HEK293T (cell line): ENCODE results near the gene RNF123.
"Not testable (repeated sequence)": the region's sequence is repeated elsewhere in the genome, so short reads cannot be mapped to it uniquely, and the experiment has no call there.

Experiments
- CTCF ChIA-PET: fragments of 350-600 bp; formaldehyde crosslinking; extraction: SDS; loops from one replicate; lab custom pipeline; 2021; ENCODE audit warnings: antibody characterized with exemption, inconsistent platforms; lab: Yijun Ruan, JAX
- POLR2A ChIA-PET: fragments of 350-600 bp; formaldehyde crosslinking; extraction: SDS; loops from one replicate; lab custom pipeline; 2020; ENCODE audit warnings: antibody characterized with exemption, inconsistent platforms; lab: Yijun Ruan, JAX
- DNase-seq: peaks from one replicate; pipeline ENCODE4 v3.0.0; 2012; ENCODE audit warnings: mixed read lengths; ENCODE audit errors: extremely low spot score
- ARNT ChIP-seq: fragments of 450-650 bp; IDR thresholded peaks from 2 replicates; pipeline ENCODE4 v1.6.1; 2017; ENCODE audit warnings: mild to moderate bottlenecking
- BHLHE40 ChIP-seq: fragments of 450-650 bp; IDR thresholded peaks from 2 replicates; pipeline ENCODE4 v1.6.1; 2016; ENCODE audit warnings: mild to moderate bottlenecking, moderate library complexity, borderline replicate concordance
- CTBP1 ChIP-seq: fragments of 450-650 bp; IDR thresholded peaks from 2 replicates; pipeline ENCODE4 v1.6.1; 2016; ENCODE audit warnings: borderline replicate concordance
- ELF4 ChIP-seq: fragments of 450-650 bp; IDR thresholded peaks from 2 replicates; pipeline ENCODE4 v1.6.1; 2017; ENCODE audit warnings: antibody characterized with exemption
- FOXA1 ChIP-seq: fragments of 450-650 bp; IDR thresholded peaks from 2 replicates; pipeline ENCODE4 v1.6.1; 2016; ENCODE audit warnings: mild to moderate bottlenecking
- FOXK2 ChIP-seq: fragments of 450-650 bp; IDR thresholded peaks from 2 replicates; pipeline ENCODE4 v1.6.1; 2016; ENCODE audit warnings: mild to moderate bottlenecking
- FOXM1 ChIP-seq: fragments of 450-650 bp; IDR thresholded peaks from 2 replicates; pipeline ENCODE4 v1.6.1; 2017; ENCODE audit warnings: mild to moderate bottlenecking, borderline replicate concordance
- HDGF ChIP-seq: fragments of 450-650 bp; IDR thresholded peaks from 2 replicates; pipeline ENCODE4 v1.6.1; 2017; ENCODE audit warnings: antibody characterized with exemption, borderline replicate concordance
- L3MBTL2 ChIP-seq: fragments of 450-650 bp; conservative IDR thresholded peaks from 2 replicates; pipeline ENCODE4 v1.6.1; 2016; ENCODE audit warnings: mild to moderate bottlenecking
- LEF1 ChIP-seq: fragments of 450-650 bp; IDR thresholded peaks from 2 replicates; pipeline ENCODE4 v1.6.1; 2017; ENCODE audit warnings: mild to moderate bottlenecking, borderline replicate concordance
- NFRKB ChIP-seq: fragments of 450-650 bp; IDR thresholded peaks from 2 replicates; pipeline ENCODE4 v1.6.1; 2016; ENCODE audit warnings: mild to moderate bottlenecking, moderate library complexity
- SP1 ChIP-seq: fragments of 450-650 bp; IDR thresholded peaks from 2 replicates; pipeline ENCODE4 v1.6.1; 2017
- SUZ12 ChIP-seq: fragments of 450-650 bp; IDR thresholded peaks from 2 replicates; pipeline ENCODE4 v1.6.1; 2016; ENCODE audit warnings: mild to moderate bottlenecking
- TARDBP ChIP-seq: fragments of 450-650 bp; IDR thresholded peaks from 2 replicates; pipeline ENCODE4 v1.6.1; 2016
- ZNF384 ChIP-seq: fragments of 450-650 bp; IDR thresholded peaks from 2 replicates; pipeline ENCODE4 v1.6.1; 2016
- TF ChIP-seq, protein P1 (sequence below): fragments of 450-650 bp; IDR thresholded peaks from 2 replicates; pipeline ENCODE4 v1.6.1; 2016

Gene RNF123

DNA sequence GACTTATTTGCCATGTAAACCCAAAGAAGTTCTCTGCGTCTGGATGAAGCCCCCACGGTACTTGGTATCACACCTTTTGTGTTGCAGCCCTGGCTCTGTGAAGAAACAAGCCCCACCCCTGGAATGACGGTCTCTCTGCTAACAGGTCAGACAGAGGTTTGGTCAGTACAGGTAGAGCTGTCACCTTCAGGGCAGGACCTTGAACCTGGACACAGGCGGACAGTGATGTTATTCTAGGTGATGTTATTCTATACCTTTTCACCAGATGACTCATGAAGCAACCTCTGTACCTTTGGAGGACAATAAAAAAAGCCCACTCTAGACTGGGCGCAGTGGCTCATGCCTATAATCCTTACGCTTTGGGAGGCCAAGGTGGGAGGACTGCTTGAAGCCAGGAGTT, 45.4 kb downstream of the RNF123 start:
- ChIA-PET POLR2A (interaction anchor here (1.0 kb wide), 1 partner anchor 10 kb away, joined by 4 read pairs; no protein-coding TSS in a partner anchor), CTCF (no interaction called here)
- no peak for TF ChIP-seq NFRKB
- TF ChIP-seq ZNF384: no peak
- no peak for TF ChIP-seq ARNT
- TF ChIP-seq FOXM1: no peak
- no peak for TF ChIP-seq L3MBTL2
- TF ChIP-seq LEF1: no peak
- no peak for TF ChIP-seq SUZ12
- no peak for TF ChIP-seq ELF4
- TF ChIP-seq HDGF: no peak
- no peak for TF ChIP-seq TARDBP
- TF ChIP-seq FOXK2: no peak
- DNase-seq: no peak

DNA sequence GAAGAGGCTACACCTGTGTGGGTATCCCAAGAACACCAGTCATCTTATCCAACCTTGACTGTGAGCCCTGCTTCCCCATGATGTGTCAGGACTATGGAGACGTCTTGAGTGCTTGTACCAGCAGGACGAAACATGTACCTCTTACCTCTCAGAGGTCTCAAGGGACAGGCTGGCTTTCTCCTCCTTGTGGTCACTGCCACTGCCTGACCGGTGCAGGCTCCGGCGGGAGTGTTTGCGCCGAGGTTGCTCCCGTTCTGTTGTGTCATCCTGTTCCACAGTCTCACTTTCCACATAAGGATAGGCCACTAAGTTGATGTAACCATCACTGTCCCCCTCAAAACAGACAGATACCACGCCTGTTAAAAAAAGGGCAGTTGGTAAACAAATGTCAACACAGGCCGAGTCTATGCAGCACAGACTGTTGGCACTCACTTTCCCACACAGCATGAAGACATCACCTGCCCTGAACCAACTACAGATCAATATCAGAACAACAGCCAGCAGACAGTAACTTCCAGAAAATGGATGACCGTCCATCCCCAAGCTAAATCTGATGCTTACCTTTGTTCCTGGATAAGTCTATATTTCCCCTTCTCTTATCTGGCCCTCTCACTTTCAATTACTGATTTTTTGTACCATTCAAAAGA, 48.8 kb downstream of the RNF123 start:
- ChIA-PET CTCF (interaction anchor here (0.6 kb wide), 1 partner anchor 448 kb away, joined by 3 read pairs; no protein-coding TSS in a partner anchor), POLR2A (no interaction called here)
- TF ChIP-seq, protein P1, sequence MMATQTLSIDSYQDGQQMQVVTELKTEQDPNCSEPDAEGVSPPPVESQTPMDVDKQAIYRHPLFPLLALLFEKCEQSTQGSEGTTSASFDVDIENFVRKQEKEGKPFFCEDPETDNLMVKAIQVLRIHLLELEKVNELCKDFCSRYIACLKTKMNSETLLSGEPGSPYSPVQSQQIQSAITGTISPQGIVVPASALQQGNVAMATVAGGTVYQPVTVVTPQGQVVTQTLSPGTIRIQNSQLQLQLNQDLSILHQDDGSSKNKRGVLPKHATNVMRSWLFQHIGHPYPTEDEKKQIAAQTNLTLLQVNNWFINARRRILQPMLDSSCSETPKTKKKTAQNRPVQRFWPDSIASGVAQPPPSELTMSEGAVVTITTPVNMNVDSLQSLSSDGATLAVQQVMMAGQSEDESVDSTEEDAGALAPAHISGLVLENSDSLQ: no peak
- TF ChIP-seq LEF1 (no peak), FOXK2 (no peak), FOXA1 (no peak), L3MBTL2 (no peak), SP1 (no peak), SUZ12 (no peak), TARDBP (no peak)
- DNase-seq: no peak

DNA sequence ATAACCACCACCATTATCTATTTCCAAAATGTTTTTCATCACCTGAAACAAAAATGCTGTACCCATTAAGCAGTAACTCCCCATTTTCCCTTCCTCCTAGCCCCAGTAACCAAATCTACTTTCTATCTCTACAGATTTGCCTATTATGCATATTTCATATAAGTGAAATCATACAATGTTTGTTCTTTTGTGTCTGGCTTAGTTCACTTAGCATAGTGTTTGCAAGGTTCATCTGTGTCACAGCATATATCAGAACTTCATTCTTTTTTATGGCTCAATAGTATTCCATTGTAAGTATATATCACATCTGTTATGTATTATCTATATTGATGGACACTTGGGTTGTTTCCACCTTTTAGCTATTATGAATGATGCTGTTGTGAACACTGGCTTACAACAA, 51.1 kb downstream of the RNF123 start:
- ChIA-PET POLR2A (no interaction called here), CTCF (no interaction called here)
- TF ChIP-seq HDGF (no peak), FOXA1 (no peak), LEF1 (no peak), TARDBP (no peak), L3MBTL2 (no peak), CTBP1 (no peak), FOXM1 (no peak), BHLHE40 (no peak), SUZ12 (no peak), ZNF384 (no peak), SP1 (no peak), FOXK2 (no peak), ELF4 (no peak), ARNT (no peak), NFRKB (no peak)
- TF ChIP-seq, protein P1: no peak
- no peak for DNase-seq

DNA sequence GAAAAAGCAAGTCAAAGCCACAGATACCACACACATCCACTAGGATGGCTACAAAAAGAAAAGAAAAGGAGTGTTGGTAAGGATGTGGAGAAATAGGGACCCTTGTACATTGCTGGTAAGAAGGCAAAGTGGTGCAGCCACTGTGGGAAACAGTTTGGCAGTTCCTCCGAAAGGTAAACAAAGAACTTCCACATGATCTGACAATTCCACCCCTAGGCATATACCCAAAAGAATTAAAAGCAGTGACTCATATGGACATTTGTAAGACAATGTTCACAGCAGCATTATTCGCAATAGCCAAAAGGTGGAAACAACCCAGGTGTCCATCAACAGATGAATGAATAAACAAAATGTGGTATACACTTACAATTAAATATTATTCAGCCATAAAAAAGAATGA, 56.6 kb downstream of the RNF123 start:
- ChIA-PET CTCF (interaction anchor here (0.7 kb wide), 1 partner anchor 207 kb away, joined by 3 read pairs; no protein-coding TSS in a partner anchor), POLR2A (no interaction called here)
- DNase-seq: no peak
- no peak for TF ChIP-seq NFRKB
- TF ChIP-seq LEF1: no peak
- no peak for TF ChIP-seq L3MBTL2
- no peak for TF ChIP-seq BHLHE40
- no peak for TF ChIP-seq HDGF
- no peak for TF ChIP-seq FOXM1
- TF ChIP-seq, protein P1: no peak
- no peak for TF ChIP-seq SUZ12
- TF ChIP-seq ZNF384: no peak
- TF ChIP-seq SP1: no peak
- no peak for TF ChIP-seq ELF4
- TF ChIP-seq FOXK2: no peak

DNA sequence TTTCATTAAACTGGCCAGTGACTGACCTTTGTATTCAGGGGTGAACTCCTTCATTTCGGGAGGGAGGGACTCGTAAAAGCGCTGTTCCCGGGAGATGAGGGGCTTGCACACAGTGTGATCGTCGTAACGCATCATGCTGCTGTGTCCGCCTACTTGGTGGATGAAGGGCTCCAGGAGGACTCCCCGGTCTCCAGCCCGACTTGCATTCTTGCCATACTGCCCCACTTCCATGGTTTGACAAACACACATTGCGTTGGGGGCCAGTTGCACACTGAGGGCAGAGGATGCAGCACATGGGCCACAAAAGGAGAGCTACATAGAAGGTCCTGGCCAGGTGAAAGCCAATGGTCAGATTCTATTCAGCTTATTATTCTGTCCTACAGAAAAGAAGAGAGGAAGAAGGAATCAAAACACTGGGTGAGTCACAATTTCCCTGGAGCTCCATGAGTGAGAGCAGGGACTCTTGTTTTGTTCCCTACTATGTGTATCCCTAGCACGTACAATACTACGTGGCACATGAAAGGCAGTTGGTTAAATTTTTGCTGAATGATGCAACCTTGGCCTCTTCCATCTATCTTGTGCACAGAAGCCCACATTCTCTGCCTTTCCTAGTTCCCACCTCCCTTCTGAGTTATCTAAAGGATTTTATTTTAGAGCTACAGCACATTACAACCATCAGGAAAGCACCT, 58.6 kb downstream of the RNF123 start:
- POLR2A ChIA-PET: no interaction called here
- TF ChIP-seq SUZ12: no peak
- no peak for TF ChIP-seq FOXK2
- no peak for TF ChIP-seq BHLHE40
- TF ChIP-seq SP1: no peak
- no peak for TF ChIP-seq ARNT
- no peak for TF ChIP-seq L3MBTL2
- TF ChIP-seq CTBP1: no peak
- no peak for TF ChIP-seq FOXM1
- no peak for TF ChIP-seq LEF1
- no peak for TF ChIP-seq FOXA1
- TF ChIP-seq, protein P1: no peak
- CTCF ChIA-PET: no interaction called here

DNA sequence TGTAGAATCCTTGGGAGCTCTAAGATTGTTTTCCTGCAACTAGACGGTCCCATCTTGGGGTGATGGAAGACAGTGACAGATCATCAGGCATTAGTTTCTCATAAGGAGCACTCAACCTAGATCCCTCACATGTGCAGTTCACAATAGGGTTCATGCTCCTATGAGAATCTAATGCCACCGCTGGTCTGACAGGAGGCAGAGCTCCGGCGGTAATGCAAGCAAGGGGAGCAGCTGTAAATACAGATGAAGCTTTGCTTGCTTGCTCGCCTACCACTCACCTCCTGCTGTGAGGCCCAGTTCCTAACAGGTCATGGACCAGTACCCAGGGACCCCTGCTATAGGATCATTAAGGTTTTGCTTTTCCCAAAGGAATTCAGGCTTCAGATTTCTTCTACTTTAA, 59.5 kb downstream of the RNF123 start:
- CTCF ChIA-PET, DNase-seq: not testable (repeated sequence)
- POLR2A ChIA-PET: interaction anchor here (0.7 to 0.8 kb wide), 2 partner anchors 18 to 25 kb away, joined by 3 read pairs; partner anchors contain the start of gene GMPPB

More for the DNA sequence above, 58.6 kb downstream of the RNF123 start:
- no peak for DNase-seq
